ENCODE results near the gene COX10. TPM values are rescaled to one million over a fixed set of nuclear protein-coding genes. Genes with fewer than 3 reads are reported as not detected.

COX10 gene
- total RNA-seq, 1 donor from 2014 or later = 24.5 TPM

- Mint-ChIP-seq H3K27ac (no peak overlapping the region), H3K9me3 (no peaks in the 10 kb centered on the region), H3K27me3 (no peaks in the 10 kb centered on the region), H3K4me3 (no peak overlapping the region), H3K4me1 (ENCODE audit: unreplicated experiment) (peaks cover 13% of the 10 kb centered on the region), H3K36me3 (no peaks in the 10 kb centered on the region)
- no peak for DNase-seq (ENCODE audit: extremely low spot score, unreplicated experiment)
- TF ChIP-seq, protein P1, sequence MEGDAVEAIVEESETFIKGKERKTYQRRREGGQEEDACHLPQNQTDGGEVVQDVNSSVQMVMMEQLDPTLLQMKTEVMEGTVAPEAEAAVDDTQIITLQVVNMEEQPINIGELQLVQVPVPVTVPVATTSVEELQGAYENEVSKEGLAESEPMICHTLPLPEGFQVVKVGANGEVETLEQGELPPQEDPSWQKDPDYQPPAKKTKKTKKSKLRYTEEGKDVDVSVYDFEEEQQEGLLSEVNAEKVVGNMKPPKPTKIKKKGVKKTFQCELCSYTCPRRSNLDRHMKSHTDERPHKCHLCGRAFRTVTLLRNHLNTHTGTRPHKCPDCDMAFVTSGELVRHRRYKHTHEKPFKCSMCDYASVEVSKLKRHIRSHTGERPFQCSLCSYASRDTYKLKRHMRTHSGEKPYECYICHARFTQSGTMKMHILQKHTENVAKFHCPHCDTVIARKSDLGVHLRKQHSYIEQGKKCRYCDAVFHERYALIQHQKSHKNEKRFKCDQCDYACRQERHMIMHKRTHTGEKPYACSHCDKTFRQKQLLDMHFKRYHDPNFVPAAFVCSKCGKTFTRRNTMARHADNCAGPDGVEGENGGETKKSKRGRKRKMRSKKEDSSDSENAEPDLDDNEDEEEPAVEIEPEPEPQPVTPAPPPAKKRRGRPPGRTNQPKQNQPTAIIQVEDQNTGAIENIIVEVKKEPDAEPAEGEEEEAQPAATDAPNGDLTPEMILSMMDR (conservative IDR thresholded peaks at IDR 0.05) = no peak
These were observed 26.3 kb downstream of the COX10 start for GRCh38 chr17:14095631-14096030.

GRCh38 chr17:14098246-14098645, 28.9 kb downstream of the COX10 start:
- no peak overlapping the region for H3K4me3 Mint-ChIP-seq
- DNase-seq (ENCODE audit: extremely low spot score, unreplicated experiment) = no peak
- H3K4me1 Mint-ChIP-seq (ENCODE audit: unreplicated experiment) = peaks cover 13% of the 10 kb centered on the region
- H3K36me3 Mint-ChIP-seq = peaks cover 4% of the 10 kb centered on the region
- H3K27me3 Mint-ChIP-seq = no peaks in the 10 kb centered on the region
- no peak overlapping the region for H3K27ac Mint-ChIP-seq
- no peaks in the 10 kb centered on the region for H3K9me3 Mint-ChIP-seq
- TF ChIP-seq, protein P1 (conservative IDR thresholded peaks at IDR 0.05) = no peak

- H3K36me3 Mint-ChIP-seq = peaks cover 7% of the 10 kb centered on the region
- no peak for DNase-seq (ENCODE audit: extremely low spot score, unreplicated experiment)
- no peaks in the 10 kb centered on the region for H3K9me3 Mint-ChIP-seq
- TF ChIP-seq, protein P1 (conservative IDR thresholded peaks at IDR 0.05) = no peak
- no peak overlapping the region for H3K4me3 Mint-ChIP-seq
- no peaks in the 10 kb centered on the region for H3K4me1 Mint-ChIP-seq (ENCODE audit: unreplicated experiment)
- H3K27ac Mint-ChIP-seq = no peak overlapping the region
- H3K27me3 Mint-ChIP-seq = no peaks in the 10 kb centered on the region
These were observed 32.7 kb downstream of the COX10 start for GRCh38 chr17:14101976-14102375.

DNA sequence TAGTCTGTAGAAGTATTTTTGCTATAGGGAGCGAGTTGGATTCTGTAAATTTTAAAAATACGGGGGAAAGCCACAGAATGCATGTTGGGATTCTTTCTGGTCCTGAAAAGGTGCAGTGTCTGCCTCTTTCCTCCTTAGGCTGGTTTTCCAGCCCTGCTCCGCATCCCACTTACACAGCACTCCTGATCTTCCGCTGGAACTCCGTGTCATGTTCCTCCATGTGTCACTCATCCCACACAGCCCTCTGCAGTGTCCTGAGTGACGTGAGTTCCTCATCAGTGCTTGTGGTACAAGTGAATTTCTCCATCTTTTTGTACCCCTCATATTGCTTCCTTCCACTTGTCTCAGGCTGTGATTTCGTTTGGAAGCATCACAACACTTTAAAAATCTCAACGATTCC, 34.5 kb downstream of the COX10 start:
- peaks cover 5% of the 10 kb centered on the region for H3K4me1 Mint-ChIP-seq (ENCODE audit: unreplicated experiment)
- no peaks in the 10 kb centered on the region for H3K9me3 Mint-ChIP-seq
- no peaks in the 10 kb centered on the region for H3K27me3 Mint-ChIP-seq
- H3K36me3 Mint-ChIP-seq = peaks cover 11% of the 10 kb centered on the region
- TF ChIP-seq, protein P1 (conservative IDR thresholded peaks at IDR 0.05) = no peak
- no peak overlapping the region for H3K4me3 Mint-ChIP-seq
- H3K27ac Mint-ChIP-seq = no peak overlapping the region
- DNase-seq (ENCODE audit: extremely low spot score, unreplicated experiment) = no peak

- Mint-ChIP-seq H3K36me3 (peaks cover 11% of the 10 kb centered on the region), H3K9me3 (no peaks in the 10 kb centered on the region), H3K27me3 (no peaks in the 10 kb centered on the region), H3K4me3 (no peak overlapping the region), H3K27ac (no peak overlapping the region), H3K4me1 (ENCODE audit: unreplicated experiment) (peaks cover 5% of the 10 kb centered on the region)
- DNase-seq (ENCODE audit: extremely low spot score, unreplicated experiment) = no peak
- TF ChIP-seq, protein P1 (conservative IDR thresholded peaks at IDR 0.05) = no peak
These were observed 35.4 kb downstream of the COX10 start for GRCh38 chr17:14104734-14105133.

GRCh38 chr17:14107889-14108288, 38.6 kb downstream of the COX10 start:
- DNase-seq (ENCODE audit: extremely low spot score, unreplicated experiment) = no peak
- no peaks in the 10 kb centered on the region for H3K27me3 Mint-ChIP-seq
- no peak overlapping the region for H3K4me3 Mint-ChIP-seq
- H3K9me3 Mint-ChIP-seq = no peaks in the 10 kb centered on the region
- TF ChIP-seq, protein P1 (conservative IDR thresholded peaks at IDR 0.05) = no peak
- no peak overlapping the region for H3K27ac Mint-ChIP-seq
- peaks cover 7% of the 10 kb centered on the region for H3K36me3 Mint-ChIP-seq
- H3K4me1 Mint-ChIP-seq (ENCODE audit: unreplicated experiment) = peaks cover 15% of the 10 kb centered on the region

All from type B pancreatic cell (in vitro differentiated cells).